Stomach (tissue), 4 donors: ENCODE data around the gene WDR59.

Experiments used
- EP300 ChIP-seq: sonication (generic); formaldehyde crosslinking; IDR thresholded peaks from one replicate; pipeline ENCODE4 v1.6.1; 2017; ENCODE audit warnings: antibody characterized with exemption
- POLR2A ChIP-seq, 4 donors: fragments of 450-650 bp; IDR thresholded peaks; one replicate each; pipeline ENCODE4 v1.6.1; 2016; ENCODE audit warnings: antibody characterized with exemption in 4 of 4, control low read depth in 2 of 4, mild to moderate bottlenecking in 1 of 4, moderate library complexity in 1 of 4
- POLR2AphosphoS5 ChIP-seq, 3 donors: sonication (generic); formaldehyde crosslinking; IDR thresholded peaks; one replicate each; pipeline ENCODE4 v1.6.1; 2016; ENCODE audit warnings: antibody characterized with exemption in 3 of 3
- TF ChIP-seq, protein P1 (sequence below), 7 experiments: fragments of 450-650 bp in 4 of 7; fragments of 200-600 bp in 3 of 7; sonication (generic) in 3 of 7; IDR thresholded peaks; one replicate each; pipeline ENCODE4 v1.5.1; 2016 to 2019; ENCODE audit warnings: antibody characterized with exemption in 7 of 7, control low read depth in 2 of 7, mild to moderate bottlenecking in 1 of 7

DNA sequence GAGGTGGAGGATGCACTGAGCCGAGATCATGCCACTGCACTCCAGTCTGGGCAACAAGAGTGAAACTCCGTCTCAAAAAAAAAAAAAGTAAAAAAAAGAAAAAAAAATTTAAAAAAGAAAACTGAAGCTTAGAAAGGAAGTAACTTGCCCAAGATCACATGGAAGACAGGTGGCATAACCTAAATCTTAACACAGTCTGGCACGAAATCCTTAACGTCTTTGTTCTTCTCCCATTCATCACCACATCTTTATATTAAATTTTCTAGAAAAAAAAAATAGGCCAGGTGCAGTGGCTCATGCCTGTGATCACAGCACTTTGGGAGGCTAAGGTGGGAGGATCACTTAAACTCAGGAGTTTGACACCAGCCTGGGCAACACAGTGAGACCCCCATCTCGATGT lies 9.3 kb downstream of the WDR59 start:
- TF ChIP-seq, protein P1, sequence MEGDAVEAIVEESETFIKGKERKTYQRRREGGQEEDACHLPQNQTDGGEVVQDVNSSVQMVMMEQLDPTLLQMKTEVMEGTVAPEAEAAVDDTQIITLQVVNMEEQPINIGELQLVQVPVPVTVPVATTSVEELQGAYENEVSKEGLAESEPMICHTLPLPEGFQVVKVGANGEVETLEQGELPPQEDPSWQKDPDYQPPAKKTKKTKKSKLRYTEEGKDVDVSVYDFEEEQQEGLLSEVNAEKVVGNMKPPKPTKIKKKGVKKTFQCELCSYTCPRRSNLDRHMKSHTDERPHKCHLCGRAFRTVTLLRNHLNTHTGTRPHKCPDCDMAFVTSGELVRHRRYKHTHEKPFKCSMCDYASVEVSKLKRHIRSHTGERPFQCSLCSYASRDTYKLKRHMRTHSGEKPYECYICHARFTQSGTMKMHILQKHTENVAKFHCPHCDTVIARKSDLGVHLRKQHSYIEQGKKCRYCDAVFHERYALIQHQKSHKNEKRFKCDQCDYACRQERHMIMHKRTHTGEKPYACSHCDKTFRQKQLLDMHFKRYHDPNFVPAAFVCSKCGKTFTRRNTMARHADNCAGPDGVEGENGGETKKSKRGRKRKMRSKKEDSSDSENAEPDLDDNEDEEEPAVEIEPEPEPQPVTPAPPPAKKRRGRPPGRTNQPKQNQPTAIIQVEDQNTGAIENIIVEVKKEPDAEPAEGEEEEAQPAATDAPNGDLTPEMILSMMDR (IDR thresholded peaks at IDR 0.05), result no peak
- TF ChIP-seq POLR2AphosphoS5 (IDR thresholded peaks at IDR 0.05) (no peak), POLR2A (IDR thresholded peaks at IDR 0.05) (no peak), EP300 (no peak)
